Activated naive CD4-positive, alpha-beta T cell treated with Interleukin-2 at 50 U/mL for 16 hours (primary cell): ENCODE results near the gene SHANK2.
"Not testable (repeated sequence)": the region's sequence is repeated elsewhere in the genome, so short reads cannot be mapped to it uniquely, and the experiment has no call there.

ENCODE experiments used
- DNase-seq: peaks from one replicate; pipeline ENCODE4 v3.0.0-alpha.2; 2020

Gene SHANK2

DNA sequence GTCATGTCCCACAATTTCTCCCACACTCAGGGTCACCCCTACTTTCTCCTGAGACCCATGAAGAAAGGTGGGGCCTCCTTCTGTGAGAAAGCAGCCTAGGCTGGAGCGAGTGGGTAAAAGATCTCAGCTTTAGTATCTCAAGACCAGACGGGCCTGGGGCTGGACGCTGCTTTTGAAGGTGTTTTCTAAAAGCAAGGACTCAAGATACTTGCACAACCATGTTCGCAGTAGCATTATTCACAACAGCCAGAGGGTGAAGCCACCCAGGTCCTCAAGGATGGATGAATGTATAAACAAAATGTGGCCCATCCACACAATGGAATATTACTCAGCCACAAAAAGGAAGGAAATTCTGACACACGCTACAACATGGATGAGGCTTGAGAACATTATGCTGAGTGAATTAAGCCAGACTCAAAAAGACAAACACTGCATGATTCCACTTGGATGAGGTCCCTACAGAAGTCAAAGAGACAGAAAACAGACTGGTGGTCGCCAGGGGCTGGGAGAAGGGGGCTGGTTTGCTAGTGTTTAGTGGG, 10.6 kb downstream of the SHANK2 start:
- DNase-seq = no peak

DNA sequence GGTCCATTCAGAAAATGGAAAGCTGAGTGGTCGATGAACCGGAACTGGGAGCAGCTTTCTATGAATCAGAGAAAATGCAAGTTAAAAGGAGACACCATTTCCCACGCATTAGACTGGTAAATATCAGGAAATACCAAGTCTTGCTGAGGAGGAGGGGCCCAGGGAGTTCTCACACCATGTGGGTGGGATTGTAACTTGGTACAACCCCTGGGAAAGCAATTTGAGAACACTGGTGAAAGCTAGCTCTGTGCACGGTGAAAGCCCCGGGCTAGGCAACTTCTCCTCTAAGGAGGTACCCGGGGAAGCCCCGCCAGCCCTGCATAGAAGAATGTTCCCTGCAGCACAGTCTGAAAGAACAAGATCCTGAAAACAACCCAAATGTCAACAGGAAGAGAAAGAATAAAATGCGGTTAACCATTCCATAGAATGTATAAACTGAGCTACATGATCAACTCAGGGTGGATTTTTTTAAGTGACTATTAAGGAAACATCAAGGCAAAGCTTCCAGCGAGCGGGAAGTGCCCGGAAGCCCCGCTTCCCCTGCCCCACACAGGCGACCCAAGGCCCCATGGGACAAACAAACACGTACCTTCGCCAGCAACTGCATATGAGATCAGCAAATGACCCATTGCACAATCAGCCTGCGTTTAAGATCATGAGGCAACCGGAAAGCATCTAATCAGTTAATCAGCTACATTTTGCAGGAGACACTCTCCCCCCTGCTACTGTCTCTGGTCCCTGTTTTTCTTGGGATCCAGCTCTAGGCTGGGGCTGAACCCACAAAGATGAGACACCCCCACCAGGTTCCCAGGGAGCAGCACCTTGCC, 11.3 kb downstream of the SHANK2 start:
- no peak for DNase-seq

DNA sequence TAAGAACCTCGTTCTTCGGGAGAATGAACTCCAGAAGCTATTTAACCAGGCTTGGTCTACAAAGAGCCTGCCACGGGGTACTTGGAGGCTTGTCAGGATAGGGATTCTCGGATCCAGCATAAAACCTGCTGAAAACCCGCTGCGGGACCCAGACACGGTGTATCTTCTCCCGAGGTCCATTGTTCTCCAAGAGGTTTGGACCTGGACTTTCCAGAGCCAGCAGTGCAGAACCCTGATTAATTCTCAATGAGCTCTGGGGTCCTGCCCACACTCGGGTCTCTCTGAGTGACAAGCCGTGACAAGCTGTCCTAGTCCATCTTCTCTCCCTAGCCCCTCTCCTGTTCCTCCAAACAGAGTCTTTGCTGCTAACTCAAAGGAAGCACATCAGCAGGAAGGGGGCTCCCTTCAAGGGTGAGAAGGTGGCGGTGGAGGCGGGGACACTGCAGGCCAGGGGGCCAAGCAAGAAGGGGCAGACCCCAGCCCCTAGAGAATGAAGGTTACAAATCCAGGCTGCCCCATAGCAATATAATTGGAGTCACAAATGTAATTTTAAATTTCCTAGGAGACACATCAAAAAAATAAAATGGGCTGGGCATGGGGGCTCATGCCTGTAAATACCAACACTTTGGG, 12.2 kb downstream of the SHANK2 start:
- DNase-seq = no peak

DNA sequence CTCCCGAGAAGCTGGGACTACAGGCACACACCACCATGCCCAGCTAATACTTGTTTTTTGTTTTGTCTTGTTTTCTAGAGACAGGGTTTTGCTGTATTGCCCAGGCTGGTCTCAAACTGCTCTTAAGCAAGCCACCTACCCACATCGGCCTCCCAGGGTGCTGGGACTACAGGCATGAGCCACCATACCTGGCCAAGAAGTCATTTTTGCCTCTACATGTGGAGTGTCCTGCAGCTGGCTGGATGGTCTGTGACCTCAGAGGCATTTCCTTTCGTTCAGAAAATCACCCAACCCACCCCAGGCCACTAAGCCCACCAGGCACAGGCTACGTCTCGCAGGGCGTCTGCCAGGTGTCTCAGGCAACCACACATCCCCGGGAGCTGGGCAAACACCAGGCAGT, 12.8 kb downstream of the SHANK2 start:
- no peak for DNase-seq

DNA sequence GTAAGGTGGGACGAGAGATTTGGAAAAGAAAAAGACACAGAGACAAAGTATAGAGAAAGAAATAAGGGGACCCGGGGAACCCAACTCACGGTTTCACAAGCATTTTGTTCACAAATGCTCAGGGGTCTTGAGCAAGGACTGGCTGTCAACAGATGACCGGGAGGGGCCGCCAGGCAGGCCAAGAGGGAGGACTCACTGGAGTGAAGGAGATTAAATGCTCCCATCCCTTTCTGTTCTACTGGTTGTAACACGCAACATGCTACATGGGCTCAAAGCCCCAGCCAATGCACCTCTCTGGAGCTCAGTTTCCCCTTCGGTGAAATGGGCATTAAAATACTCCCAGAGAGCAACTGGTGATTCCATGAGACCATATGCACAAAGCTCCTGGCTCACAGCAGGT, 13.4 kb downstream of the SHANK2 start:
- no peak for DNase-seq

DNA sequence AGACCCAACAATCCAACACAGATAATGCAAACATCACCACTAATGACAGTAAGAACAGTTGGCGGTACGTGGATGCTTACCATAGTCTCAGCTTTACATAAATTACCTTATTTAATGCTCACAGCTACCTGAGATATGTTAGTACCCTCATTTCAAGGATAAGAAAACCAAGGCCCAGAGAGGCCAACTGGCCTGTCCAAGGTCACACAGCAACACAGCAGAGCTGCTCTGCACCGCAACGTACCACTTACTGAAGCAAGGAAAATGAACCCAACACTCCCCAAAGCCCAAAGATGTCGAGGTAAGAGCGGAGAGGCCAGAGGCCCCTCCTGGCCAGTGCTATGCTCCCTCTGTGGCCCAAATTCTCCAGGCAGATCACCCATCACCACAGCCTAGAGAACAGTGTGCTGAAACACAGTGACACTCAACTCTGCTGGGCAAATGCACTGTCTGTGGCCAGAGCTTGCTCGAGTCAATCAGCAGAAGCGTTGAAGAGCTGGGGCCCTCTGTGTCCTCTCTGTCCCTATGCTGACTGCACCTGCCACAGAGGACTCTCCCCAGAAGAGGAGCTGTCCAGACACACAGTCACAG, 14.0 kb downstream of the SHANK2 start:
- no peak for DNase-seq

DNA sequence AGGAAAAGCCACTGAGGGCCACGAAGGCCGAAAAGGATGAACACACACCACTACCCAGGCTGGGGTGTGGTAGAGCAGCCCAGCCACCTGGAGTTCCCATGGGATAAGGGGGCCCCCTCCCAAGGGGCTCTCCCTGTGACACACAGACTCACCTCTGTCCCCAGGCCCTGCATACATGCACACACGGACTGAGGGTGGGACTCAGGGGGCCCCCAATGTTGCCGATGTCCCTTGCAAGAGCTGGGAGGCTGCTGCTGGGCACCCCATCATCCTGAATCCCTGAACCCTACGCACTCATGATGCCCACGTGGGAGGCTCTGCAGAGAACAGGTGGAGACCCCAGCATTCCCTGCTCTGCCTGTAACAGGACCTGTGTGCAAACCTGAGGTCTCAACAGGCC, 14.5 kb downstream of the SHANK2 start:
- DNase-seq = no peak

DNA sequence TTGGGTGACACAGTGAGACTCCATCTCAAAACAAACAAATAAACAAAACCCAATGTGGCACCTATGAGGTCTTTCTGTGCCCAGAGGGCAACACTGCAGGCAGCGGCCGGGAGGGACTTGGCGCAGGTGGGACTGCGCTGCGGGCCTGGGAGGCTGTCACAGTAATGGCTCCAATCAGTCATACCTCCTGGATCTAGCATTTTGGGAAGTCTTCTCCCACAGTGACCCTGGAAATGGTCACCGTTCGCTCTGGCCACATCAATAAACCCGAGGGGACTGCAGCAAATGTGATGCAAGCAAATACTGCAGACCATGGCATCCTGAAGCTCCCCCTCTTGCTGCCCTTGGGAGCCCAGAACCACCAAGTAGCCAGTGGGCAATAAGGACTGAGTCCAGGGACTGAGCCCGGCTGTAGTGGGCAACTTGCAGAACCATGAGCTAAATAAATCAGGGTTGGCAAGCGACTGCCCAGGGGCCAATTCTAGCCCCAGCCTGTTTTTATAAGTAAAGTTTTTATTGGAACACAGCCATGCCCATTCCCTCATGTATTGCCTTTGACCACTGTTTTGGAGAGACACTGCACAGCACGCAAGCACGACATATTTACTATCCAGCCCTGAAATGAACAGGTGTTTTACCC, 15.4 kb downstream of the SHANK2 start:
- no peak for DNase-seq

DNA sequence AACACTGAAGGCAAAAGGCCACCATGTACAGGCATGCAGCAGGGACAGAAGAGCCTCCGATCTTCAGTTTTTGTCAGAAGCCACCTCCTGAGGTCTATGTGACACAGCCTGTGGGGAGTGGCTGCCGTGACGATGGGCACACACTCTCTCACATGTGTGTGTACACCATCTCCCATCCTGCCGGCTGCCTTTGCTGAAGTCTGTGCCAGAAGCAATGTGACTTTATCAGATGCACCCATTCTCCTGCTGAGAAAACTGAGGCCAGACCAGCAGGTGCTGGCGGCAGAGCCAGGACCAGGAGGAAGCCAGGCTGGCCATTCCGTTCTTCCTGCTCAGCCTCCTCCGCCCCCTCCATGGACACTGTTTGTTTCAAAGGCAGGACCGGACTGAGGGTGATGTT, 16.7 kb downstream of the SHANK2 start:
- no peak for DNase-seq

DNA sequence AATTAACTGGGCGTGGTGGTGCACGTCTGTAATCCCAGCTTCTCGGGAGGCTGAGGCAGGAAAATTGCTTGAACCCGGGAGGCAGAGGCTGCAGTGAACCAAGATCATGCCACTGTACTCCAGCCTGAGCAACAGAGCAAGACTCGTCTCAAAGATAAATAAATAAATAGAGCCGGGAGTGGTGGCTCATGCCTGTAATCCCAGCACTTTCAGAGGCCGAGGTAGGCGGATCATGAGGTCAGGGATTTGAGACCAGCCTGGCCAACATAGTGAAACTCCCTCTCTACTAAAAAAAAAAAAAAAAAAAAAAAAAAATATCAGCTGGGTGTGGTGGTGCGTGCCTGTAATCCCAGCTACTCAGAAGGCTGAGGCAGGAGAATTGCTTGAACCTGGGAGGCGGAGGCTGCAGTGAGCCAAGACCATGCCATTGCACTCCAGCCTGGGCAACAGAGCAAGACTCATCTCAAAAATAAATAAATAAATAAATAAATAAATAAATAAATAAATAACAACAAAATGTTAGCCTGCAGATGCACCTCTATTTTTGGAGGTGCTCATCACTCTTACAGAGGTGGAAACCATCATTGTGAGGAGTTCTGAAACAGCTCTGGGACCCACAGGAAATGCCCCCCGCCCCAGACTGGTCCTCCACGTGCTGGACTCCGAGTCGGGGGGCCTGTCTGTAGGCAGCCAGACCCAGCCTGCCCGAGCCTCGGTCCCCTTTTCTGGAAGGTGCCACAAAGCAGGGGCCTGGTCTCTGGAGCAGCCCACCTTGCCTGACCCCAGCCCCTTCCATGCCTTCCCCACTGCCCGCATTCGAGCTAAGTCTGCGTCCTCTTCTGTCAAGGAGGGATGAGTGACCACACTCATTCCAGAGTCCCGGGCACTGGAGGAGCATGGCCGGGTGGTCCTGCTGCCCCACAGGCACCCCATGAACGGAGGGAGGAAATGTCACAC, 18.2 kb downstream of the SHANK2 start:
- not testable (repeated sequence) for DNase-seq

DNA sequence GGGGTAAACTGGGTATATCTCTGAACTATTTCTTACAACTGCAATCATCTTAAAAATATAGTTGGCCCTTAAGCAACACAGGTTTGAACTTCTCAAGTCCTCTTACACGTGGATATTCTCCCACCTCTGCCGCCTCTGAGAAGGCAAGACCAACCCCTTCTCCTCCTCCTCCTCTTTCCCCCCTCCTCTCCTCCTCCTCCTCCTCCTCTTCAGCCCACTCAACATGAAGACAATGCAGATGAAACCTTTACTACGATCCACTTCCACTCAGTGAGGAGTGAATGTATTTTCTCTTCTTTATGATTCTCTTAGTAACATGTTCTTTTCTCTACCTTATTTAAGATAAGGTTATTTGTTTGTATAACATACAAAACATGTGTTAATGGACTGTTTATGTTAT, 20.0 kb downstream of the SHANK2 start:
- DNase-seq = no peak

DNA sequence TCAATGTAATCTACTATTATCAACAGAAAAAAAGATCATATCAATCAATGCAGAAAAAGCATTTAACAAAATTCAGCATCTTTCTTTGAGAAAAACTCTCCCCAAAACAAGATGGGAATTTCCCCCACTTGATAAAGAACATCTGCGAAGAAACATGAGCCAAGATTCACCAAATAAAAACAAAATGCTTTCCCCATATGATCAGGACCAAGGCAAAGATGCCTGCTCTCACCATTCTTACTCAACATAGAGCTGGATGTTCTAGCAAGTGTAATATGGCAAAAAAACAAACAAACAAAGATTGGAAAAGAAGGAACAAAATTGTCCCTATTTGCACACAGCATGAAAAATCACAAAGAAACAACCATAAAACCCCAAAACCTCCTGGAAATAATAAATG, 23.4 kb downstream of the SHANK2 start:
- no peak for DNase-seq

DNA sequence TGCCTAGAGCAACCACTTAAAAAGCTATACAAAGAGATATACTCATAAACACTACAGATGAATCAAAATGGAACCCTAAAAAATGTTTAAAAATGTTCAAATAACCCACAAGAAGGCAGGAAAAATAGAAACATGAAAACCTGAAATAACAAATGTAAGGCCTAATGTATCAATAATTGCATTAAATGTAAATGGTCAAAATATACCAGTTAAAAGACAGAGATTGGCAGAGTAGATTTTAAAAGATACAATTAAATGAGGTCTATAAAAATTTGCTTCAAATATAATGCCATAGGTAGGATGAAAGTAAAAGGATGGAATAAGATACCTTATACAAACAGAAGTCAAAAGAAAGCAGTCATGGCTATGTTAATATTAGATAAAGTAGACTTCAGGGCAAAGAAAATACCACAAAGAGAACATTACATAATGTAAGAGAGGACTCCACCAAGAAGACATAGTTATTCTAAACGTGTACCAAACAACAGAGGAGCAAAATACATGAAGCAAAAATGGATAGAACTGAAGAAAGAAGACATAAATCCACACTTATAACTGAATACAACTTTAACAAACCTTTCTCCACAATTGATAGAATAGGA, 25.2 kb downstream of the SHANK2 start:
- no peak for DNase-seq

DNA sequence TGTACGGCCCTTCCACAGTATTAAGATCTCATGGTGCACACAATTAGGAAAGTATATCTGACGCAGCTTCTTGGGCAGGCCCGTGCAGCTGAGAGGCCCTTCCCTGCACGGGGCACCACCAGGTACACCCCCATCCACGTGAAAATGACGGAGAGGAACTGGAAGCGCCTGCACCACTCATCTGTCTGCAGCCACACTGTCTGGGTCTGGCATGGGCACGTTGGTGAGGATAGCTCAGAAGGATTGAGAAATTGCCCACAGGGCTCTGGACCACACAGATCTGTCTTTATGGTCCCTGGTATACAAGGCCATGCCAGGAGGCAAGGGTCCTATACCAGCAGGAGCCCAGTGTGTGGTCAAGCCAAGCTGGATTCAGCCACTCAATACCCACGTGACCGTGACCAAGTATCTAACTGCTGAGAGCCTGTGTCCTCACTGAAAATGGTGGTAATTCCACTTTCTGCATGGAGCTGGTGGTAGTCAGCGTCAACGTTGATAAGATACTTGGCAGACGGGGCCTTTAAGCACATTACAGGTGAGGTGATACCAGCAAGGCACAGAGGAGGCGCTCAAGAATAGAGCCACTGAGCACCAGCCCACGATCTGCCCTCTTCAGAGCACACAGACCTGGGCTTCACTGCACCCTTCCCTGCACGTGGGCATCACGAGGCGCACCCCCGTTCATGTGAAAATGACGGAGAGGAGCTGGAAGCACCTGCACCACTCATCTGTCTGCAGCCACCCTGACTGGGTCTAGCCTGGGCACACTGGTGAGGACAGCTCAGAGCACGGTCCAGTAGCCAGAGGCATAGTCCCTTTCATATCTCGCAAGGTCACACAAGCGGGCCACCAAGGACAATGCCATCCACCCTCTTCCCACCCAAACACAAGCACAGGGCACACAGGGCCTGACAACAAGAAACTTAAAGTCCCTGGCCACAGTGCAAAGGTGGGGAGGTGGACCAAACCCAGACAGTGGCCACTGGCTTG, 28.4 kb downstream of the SHANK2 start:
- DNase-seq = no peak

DNA sequence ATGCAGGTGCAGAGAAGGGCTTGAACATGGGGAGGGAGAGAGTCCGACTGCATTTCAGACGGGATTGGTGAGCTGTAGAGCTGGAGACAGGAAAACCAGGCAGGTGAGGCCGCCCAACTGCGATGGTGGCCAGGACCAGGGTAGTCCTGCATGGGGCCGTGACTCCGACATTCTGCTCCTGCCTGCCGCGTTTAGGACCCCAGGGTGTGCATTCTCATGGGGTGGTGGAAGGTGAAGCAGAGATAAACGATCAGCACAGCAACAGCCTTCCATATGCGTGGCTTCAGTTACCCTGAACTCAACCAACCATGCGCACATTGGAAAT, 29.3 kb downstream of the SHANK2 start:
- DNase-seq = no peak

DNA sequence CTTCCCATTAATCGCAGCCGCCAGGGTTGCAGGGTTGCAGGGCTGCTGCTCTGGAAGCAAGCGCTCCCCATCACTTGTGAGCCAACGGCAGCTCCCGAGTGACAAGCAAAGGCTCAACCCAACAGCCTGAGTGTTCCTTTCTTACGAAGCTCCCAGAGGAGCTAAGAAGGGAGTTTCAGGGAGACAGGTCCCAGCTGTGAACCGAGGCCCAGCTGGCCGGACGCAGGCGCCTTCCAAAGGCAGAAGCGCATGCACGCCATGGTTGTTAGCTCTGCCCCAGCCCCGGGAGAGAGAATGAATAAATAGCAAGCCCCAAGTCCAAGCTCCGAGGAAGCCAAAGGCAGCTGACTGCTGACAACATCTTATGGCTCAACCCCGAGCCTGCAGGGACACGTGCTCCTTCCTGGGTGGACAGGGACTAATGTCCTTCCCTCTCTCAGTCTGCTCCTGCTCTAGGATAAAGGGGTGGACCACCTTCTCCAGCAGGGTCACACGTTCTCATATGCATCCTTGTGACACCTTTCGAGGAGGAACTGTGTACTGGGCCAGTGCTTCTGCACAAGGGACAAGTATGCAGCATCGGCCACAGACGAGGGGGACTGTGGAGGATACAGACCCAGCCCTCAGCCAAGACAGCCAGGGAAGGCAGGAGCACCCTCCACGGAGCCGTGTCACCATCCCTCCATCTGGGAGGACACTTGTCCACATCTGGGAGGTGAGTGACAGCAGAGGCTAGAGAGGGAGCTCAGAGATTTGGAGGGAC, 29.9 kb downstream of the SHANK2 start:
- no peak for DNase-seq

DNA sequence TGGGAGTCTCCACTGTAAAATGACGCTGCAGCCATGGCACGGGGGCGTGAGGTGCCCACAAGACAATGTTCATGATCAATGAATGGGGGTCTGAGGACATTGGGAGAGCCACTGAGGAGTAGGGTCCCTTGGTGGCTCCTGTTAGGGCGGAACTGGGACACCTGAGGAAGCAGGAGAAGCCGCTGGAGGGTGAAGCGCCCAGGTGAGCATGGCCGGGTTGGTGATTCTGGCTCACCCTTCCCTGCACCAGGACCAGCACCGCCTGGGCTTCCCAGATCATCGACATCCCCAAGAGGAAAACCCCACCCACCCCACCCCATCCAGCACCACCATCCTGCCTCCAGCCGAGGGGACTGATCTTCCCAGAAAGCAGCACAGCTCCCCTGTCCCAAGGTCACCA, 30.6 kb downstream of the SHANK2 start:
- DNase-seq = no peak

DNA sequence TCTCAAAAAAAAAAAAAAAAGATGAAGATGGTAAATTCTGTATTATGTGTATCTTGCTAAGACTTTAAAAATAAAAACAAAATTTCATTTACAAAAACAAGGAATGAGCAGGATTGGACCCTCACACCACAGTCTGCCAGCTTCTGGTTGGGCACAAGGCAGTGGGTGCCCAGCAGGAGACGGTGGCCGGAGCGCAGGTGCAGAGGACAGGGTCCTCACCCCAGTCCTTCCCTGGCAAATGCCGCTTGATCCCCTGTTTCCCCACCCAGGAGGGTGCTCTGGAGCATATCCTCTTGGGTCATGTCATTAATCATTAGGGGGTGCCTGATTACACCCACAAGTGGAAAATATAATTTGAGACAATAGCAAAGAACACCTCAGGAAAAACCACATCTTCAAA, 31.2 kb downstream of the SHANK2 start:
- no peak for DNase-seq

DNA sequence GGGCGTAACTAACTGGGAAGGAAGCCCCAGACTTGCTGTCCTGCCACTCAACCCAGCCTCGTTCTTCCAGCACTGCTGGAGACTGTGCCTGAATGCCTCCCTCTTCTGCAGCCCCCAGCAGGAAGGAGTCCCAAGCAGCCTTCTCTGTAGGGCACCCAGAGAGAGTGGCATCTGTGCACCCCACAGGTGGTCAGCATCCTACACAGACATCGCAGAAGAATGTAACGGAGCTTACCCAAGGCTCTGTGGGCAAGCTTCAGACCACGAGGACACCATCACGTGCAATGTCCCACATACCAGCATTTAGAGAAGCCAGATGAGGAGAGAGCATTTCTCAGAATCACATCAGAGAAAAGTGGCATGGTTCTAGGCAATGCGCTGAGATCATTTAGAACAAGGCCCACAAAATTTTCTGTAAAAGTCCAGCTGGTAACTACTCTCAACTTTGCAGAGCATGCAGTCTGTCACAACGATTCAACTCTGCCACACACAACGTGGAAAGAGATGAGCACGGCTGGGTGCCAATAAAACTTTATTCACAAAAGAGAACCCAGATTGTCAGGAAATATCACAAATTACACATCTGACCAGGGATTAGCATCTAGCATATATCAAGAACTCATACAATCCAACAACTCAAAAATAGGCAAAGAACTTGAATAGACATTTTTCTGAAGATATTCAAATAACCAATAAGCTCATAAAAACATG, 33.4 kb downstream of the SHANK2 start:
- DNase-seq = no peak
